GOT3 (cell line): ENCODE data around the gene TBL2.
"Not testable (repeated sequence)": the region's sequence is repeated elsewhere in the genome, so short reads cannot be mapped to it uniquely, and the experiment has no call there.

Experiments
- DNase-seq: peaks from one replicate; lab custom pipeline; 2025; ENCODE audit warnings: mixed read lengths; lab: John Stamatoyannopoulos, UW

TBL2 gene

GRCh38 chr7:73606801-73607691 lies 28.7 kb upstream of the TBL2 start:
- DNase-seq: no peak

DNA sequence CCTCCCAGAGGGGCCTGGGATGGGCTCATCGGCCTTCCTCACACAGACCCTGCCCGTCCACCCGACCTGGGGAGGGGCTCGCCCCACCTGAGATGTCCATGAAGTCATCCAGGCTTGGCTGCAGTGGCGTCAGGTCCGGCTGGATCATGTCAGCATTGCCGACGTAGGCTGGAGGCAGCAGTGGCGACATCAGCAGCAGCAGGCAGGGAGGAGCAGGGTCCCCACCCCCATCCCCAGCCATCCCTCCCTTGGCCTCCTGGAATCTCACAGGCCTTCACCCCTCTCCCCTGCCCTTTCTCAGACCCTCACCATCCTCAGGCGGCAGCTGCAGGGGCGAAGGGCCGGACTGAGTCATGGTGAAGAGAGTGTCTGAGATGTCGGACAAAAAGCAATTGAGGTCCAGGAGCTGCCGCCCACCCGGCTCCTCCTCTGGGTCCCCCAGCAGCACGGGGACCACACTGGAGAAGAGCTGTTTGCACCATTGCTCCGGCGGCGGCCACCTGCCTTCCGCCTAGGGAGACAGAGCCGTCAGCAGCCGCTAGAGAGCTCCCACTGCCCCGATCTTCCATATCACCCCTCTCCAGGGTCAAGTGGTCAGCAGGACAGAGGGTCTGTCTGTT lies 27.3 kb upstream of the TBL2 start:
- no peak for DNase-seq

DNA sequence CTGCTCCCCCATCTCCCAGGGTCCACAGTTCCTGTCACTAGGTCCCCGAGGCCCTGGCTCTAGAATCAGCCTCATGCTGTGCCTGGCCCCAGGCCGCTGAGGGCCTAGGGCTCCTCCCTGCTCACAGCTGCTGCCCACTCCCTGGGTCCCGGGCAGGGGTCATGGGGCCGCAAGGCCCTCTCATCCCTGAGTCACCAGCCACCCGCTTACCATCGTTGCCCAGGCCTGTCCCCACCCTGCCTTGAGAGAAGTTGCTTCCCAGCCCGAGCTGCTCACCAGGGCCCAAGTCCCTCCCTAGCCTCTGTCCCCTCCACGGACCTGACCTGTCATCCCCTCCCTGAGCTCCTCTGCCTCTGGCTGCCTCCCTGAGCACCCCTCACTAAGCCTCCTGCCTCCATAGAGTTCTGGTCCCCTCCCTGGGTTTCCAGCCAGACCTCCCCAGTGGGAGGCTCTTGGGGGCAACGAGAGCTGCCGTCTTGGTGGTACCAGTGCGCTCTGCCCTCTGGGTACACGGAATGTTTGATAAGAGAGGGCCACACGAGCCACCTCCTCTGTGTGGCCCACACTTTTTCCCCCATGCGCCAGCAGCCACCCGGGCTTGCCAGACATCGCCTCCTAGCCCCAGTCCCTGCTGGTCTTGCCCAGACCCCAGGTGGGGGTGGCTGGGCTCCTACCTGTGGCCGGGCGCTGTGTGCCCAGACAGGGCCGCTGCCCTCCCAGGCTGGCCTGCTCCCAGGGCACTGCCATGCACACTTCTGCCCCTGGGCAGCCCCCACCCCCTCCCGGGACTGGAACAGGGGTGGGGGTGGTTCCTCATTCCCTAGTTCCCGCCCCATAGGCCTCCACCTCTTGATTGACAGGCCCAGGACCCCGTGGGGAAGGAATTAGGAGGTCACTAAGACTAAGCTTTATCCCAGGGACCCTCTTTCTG lies 24.6 kb upstream of the TBL2 start:
- no peak for DNase-seq

GRCh38 chr7:73599916-73600315 lies 21.5 kb upstream of the TBL2 start:
- DNase-seq: no peak

DNA sequence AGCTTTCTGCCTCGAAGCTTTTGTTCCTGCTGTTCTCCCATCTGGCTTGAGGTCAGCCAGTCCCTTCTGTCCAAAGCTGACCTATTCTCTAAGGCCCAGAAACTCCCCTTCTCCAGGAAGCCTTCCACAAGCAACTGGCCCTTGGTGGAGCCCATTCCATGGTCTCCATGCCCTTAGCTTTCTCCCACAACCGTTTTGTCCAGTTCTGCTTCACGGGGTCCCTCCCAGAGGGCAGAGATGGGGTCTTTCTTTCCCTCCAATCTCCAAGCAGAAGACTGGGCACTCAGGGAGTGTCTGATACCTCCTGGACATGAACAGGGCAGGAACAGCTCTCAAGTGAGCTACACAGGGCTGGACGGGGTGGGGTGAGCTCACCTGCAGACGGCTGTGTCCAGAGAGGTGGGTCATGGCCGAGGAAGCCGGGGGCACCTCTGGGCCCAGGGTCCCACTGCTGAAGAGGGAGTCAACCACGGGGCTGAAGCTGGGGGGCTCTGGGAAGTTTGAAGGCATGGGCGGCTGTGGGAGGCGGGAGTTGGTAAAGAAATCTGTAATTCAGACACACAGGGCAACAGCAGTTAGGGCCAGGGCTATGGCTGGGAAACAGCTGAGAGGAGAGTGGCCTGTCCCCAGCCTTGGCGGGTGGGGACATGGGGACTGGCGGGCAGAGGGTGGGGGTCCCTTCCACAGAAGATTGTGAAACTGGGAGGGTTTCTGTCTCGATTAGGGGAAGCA lies 20.9 kb upstream of the TBL2 start:
- no peak for DNase-seq

- no peak for DNase-seq
Observed at GRCh38 chr7:73597978-73598782, 19.8 kb upstream of the TBL2 start.

- no peak for DNase-seq
Observed at GRCh38 chr7:73596191-73597065, 18.0 kb upstream of the TBL2 start.

DNA sequence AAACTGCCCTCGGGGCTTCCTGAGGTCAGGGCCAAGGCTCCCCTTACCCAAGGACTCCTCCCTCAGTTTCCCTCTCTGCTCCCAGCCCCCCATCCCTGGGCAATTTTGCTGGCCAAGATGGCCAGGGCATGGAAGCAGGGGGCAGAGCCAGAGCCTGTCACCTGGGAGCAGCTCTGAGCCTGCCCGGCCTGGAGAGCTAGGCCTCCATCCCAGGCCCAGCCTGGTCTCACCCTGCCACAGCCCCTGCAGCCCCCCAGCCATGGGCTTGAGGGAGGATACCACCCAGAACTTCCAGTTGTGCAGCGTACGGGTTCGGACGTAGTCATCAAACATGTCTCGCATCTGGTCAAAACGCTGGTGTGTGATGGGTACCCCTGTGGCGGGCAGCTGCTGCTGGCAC lies 17.0 kb upstream of the TBL2 start:
- DNase-seq: no peak

GRCh38 chr7:73593207-73594045 lies 15.0 kb upstream of the TBL2 start:
- DNase-seq: no peak

- DNase-seq: no peak
Observed at GRCh38 chr7:73586911-73587310, 8.5 kb upstream of the TBL2 start.

DNA sequence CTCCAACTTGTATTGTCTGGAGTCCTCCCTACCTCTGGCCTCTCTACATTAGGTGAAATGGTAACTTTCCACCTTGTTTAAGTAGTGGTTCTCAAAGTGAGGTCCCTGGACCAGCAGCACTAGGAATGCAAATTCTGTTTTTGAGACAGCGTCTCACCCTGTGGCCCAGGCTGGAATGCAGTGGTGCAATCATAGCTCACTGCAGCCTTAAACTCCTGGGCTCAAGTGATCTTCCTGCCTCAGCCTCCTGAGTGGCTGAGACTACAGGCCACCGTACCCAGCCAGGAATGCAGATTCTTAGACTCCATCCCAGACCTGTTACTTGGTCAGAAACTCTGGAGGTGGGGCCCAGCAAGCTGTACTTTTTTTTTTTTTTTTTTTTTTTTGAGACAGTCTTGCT lies 6.8 kb upstream of the TBL2 start:
- DNase-seq: no peak

- DNase-seq: no peak
Observed at GRCh38 chr7:73582664-73583202, 4.4 kb upstream of the TBL2 start.

GRCh38 chr7:73581006-73581405 lies 2.6 kb upstream of the TBL2 start:
- DNase-seq: not testable (repeated sequence)

- no peak for DNase-seq
Observed at GRCh38 chr7:73577627-73578341, 595 bp downstream of the TBL2 start.

GRCh38 chr7:73573791-73574190 lies 4.6 kb downstream of the TBL2 start:
- DNase-seq: no peak

DNA sequence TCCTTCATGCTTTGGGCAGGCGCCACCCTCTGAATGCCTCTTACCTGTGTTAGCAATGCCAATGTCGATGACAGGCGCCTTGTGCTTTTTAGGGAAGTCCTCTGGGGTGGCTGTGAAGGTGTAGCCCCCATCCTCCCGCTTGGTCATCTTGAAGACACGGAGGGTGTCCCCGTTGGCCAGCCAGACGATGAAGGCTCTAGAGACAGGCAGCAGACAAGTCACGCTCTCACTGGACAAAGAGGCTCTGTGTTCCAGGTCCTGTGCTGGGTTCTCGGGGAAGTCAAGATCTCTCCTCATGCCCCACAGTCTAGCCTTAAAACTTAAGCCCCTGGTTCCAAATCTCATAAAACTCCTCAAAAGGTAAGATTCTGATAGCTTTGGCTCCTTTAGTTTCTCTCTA lies 5.1 kb downstream of the TBL2 start:
- DNase-seq: no peak

DNA sequence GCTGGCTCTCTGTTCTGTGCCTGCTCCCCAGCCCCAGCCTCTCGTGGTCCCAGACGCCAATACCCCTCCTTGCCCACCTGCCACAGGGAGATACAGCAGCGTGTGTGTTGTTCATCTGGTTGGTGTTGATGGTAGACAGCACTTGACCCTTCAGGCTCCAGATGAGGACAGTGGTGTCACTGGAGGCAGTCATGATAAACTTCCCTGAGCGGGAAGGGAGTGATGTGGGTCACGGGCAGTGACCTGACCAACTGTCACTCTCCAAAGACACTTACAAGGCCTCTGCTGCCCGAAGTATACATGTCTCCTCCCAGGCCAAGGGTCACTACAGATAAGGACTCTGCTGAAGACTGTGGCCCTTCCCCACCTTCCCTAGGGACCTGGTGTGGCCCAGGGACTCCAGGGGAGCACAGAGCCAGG lies 5.6 kb downstream of the TBL2 start:
- no peak for DNase-seq

DNA sequence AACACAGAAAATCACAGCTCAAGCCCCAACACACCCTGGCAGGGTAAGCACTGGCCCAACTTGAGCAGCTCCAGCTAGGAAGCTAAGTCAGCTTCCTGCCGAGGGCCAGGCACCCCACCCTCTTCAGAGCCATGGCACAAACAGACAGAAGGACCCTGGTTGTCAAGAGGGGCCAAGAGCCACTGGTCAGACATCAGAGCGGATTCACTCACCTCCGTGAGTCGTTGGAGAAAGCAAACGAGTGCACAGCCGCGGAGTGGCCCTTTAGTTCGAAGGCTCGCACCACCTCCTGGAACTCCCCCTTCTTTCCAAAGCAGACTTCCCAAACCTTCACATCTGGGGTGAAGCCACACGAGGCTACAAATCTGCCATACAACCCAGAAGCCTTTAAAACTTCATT lies 7.4 kb downstream of the TBL2 start:
- no peak for DNase-seq
